Heart left ventricle (tissue), 16 donors: Measurements from ENCODE around the gene EBLN2. TPM values are rescaled to one million over a fixed set of nuclear protein-coding genes. Genes with fewer than 3 reads are reported as not detected.

ENCODE experiments used
- ATAC-seq, 4 donors: fragments of 200-7000 bp; cut with Tn5 transposase; one replicate each; pipeline ENCODE4 v1.9.1; 2020 to 2022; ENCODE audit warnings: moderate library complexity in 4 of 4, mild to moderate bottlenecking in 3 of 4, moderate number of reproducible peaks in 1 of 4
- DNase-seq, 5 donors: peaks; one replicate each; pipeline ENCODE4 v3.0.0-alpha.2; 2020
- H3K27ac ChIP-seq, 12 donors: fragments of 200-600 bp; sonication (generic) in 4 of 12; one replicate each; pipeline versions ENCODE4 v1.5.0 to v1.8.0; 2016 to 2022; ENCODE audit warnings: mild to moderate bottlenecking in 2 of 12
- H3K27me3 ChIP-seq, 9 donors: fragments of 200-600 bp; sonication (generic) in 2 of 9; one replicate each; pipeline versions ENCODE4 v1.5.1 to v1.8.0; 2016 to 2022; ENCODE audit warnings: mild to moderate bottlenecking in 3 of 9
- H3K36me3 ChIP-seq, 9 donors: fragments of 200-600 bp; sonication (generic) in 2 of 9; one replicate each; pipeline versions ENCODE4 v1.5.0 to v1.8.0; 2018 to 2022; ENCODE audit warnings: mild to moderate bottlenecking in 2 of 9
- H3K4me1 ChIP-seq, 12 donors: fragments of 200-600 bp; sonication (generic) in 4 of 12; one replicate each; pipeline versions ENCODE4 v1.5.0 to v1.8.0; 2016 to 2022; ENCODE audit warnings: mild to moderate bottlenecking in 3 of 12
- H3K4me3 ChIP-seq, 12 donors: fragments of 200-600 bp; sonication (generic) in 4 of 12; one replicate each; pipeline versions ENCODE4 v1.5.0 to v1.8.0; 2017 to 2022; ENCODE audit warnings: mild to moderate bottlenecking in 9 of 12, moderate library complexity in 4 of 12
- H3K9me3 ChIP-seq, 12 donors: fragments of 200-600 bp; sonication (generic) in 4 of 12; one replicate each; pipeline versions ENCODE4 v1.5.0 to v1.8.0; 2016 to 2022; ENCODE audit warnings: mild to moderate bottlenecking in 1 of 12
- POLR2A ChIP-seq, 2 donors: fragments of 450-650 bp; IDR thresholded peaks; one replicate each; pipeline ENCODE4 v1.6.1; 2017; ENCODE audit warnings: antibody characterized with exemption in 2 of 2, mild to moderate bottlenecking in 2 of 2, moderate library complexity in 2 of 2
- WGBS, 4 donors: extraction: QIAGEN DNeasy Blood & Tissue Kit in 2 of 4; methylation state at CpG; one replicate each; pipeline versions ENCODE4 v1.1.5 to v1.1.7; 2013 to 2018; 5-methylcytosine and 5-hydroxymethylcytosine counted together
- intact Hi-C, 10 donors: fragments of 100-400 bp; cut with DNase I; formaldehyde crosslinking; loops; one replicate each; pipeline versions ENCODE4 v1.11.1 to v1.14.2; 2022
- polyA plus RNA-seq, 2 donors: library from polyadenylated mRNA; stranded (reverse); fragments of 200-250 nt; gene quantifications; one replicate each; pipeline ENCODE4 v1.2.3, GENCODE V29; 2013
- total RNA-seq, 9 donors: library from RNA; depleted of rRNA in 2 of 9; stranded (reverse); fragments of >200 nt in 2 of 9; fragmentation: NEBNext Ultra II Directional in 3 of 9; extraction: Animal tissue kit (Norgen Biotek cat#: 25700) in 3 of 9; gene quantifications; one replicate each; pipeline versions ENCODE4 v1.1.0 to v1.2.4, GENCODE V29; 2016 to 2023
- TF ChIP-seq, protein P1 (sequence below), 12 donors: fragments of 200-600 bp; sonication (generic) in 4 of 12; IDR thresholded peaks; one replicate each; pipeline versions ENCODE4 v1.5.0 to v1.8.0; 2018 to 2022; ENCODE audit warnings: antibody characterized with exemption in 12 of 12, mild to moderate bottlenecking in 5 of 12
- donor health status: ischemic (EF 13 %, LVEDD 7.1; RV severe dilation, severe dysfunction).
- donor health status: healthy with polysubstance abuse.
- donor health status: DM: no; HTN: yes; CAD: no.
- donor health status: DM: no; HTN: no; CAD: no.
- donor health status: ischemic (EF 25% LVEDD 6.9; RV normal size, moderate dysfunction).
- donor health status: ischemic (EF 25% LVEDD 5.7; RV mildly dilated, moderate dysfunction).
- donor health status: healthy.
- donor health status: DM: yes; HTN: yes; CAD: no.
- donor health status: ischemic (EF 35%, LVEDD 5.7; RV mildly dilated, moderate dysfunction).
- donor health status: nonischemic (EF 11% LVEDD 7.7; RV severe dilation, severe dysfunction).
- donor health status: DM: yes; HTN: yes; CAD: no.
- donor health status: PGD.
- donor health status: ischemic (EF 29% LVEDD 5.4; RV normal size, mild dysfunction).
- donor health status: nonischemic (EF 23%, LVEDD 6.1; RV moderate dilation, normal function).

Gene EBLN2
- total and polyA plus RNA-seq, 11 donors, result 0.24 to 2.5 (median 1.1) TPM

DNA sequence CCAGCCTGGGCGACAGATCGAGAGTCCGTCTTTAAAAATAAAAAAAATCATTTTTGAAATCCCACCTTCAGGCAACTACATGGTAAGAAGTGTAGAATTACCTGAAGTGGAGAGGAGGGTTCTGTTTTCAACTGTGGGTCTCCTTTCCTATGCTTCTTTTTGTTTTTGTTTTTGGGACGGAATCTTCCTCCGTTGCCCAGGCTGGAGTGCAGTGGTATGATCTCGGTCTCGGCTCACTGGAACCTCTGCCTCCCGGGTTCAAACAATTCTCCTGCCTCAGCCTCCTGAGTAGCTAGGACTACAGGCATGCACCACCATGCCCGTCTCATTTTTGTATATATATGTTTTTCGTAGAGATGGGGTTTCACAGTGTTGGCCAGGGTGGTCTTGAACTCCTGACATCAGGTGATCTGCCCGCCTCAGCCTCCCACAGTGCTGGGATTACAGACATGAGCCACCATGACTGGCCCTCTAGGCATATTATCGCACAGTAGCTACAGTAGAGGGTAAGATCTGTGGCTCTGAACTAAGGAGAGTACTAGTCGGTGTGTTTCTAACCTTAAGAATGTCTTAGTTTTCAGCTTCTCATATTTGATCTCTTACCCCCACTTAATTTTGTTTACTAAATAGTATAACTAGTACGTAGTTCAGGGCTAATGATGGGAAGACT is 8.5 kb downstream of the EBLN2 start:
- peaks cover 0 to 16% (median 9%) of the 10 kb centered on the region in 12 donors for H3K4me1 ChIP-seq
- no peaks in the 10 kb centered on the region for H3K9me3 ChIP-seq
- no peak overlapping the region for H3K4me3 ChIP-seq
- H3K27ac ChIP-seq, result peak overlapping the region in 2 of 12 donors; percentile 33 to 61
- H3K27me3 ChIP-seq, result no peaks in the 10 kb centered on the region
- ATAC-seq (peak in 3 of 4 donors; percentile 9 to 21 (median 20)), DNase-seq (no peak)
- 88 to 91% (median 88%) methylated on average over 14 of the region's 14 CpGs for WGBS, 4 donors
- TF ChIP-seq POLR2A (IDR thresholded peaks at IDR 0.05), result no peak
- TF ChIP-seq, protein P1, sequence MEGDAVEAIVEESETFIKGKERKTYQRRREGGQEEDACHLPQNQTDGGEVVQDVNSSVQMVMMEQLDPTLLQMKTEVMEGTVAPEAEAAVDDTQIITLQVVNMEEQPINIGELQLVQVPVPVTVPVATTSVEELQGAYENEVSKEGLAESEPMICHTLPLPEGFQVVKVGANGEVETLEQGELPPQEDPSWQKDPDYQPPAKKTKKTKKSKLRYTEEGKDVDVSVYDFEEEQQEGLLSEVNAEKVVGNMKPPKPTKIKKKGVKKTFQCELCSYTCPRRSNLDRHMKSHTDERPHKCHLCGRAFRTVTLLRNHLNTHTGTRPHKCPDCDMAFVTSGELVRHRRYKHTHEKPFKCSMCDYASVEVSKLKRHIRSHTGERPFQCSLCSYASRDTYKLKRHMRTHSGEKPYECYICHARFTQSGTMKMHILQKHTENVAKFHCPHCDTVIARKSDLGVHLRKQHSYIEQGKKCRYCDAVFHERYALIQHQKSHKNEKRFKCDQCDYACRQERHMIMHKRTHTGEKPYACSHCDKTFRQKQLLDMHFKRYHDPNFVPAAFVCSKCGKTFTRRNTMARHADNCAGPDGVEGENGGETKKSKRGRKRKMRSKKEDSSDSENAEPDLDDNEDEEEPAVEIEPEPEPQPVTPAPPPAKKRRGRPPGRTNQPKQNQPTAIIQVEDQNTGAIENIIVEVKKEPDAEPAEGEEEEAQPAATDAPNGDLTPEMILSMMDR (IDR thresholded peaks at IDR 0.05), result no peak
- peaks cover 0 to 34% (median 23%) of the 10 kb centered on the region in 9 donors for H3K36me3 ChIP-seq
- intact Hi-C loops, result loop anchor here in 2 of 10 donors (5.0 to 10.0 kb wide), 2 partner anchors 215 to 223 kb away; partner anchors contain the start of gene SHQ1 (in 1 of the 2)

DNA sequence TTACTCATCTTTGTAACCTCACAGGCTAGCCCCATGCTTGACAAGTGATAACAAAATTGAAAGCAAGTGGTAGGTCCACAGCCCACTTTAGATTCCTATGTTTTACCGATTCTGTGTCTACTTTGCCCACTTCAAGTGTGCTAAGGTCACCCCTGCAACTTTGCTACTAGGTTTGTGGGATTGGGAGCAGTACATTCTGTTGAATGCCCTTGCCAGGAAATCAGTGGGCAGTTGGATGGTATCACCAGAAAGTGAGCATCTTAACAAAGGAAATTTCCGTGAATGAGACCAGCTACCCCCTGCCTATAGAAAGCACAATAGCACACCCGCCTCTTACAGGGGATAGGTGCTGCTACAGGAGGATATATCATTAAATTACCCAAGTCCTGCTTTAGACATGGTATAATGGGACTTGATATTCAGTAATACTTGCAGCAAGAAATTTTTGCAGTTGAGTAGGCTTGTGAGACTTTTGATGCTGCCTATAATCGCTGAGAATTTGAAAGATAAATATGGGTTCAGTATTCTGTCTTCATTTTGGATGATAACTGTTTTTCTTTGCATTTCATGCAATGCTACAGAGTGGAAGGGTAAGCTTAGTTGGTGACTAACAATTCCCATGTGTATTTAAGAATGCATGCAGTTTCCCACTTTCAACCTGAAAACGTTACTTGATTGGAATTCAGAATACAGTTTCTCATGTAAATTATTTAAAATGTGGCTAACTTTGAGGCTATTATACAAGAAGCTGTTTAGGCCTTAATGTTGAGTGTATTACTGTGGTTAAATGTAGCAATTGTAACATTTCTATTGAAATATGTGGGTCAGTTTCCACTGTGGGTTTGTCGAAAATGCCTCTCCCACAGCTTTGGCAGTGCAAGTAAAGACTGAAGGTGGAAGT is 9.5 kb downstream of the EBLN2 start:
- TF ChIP-seq, protein P1 (IDR thresholded peaks at IDR 0.05), result no peak
- TF ChIP-seq POLR2A (IDR thresholded peaks at IDR 0.05), result no peak
- intact Hi-C loops, result loop anchor here in 2 of 10 donors (5.0 to 10.0 kb wide), 2 partner anchors 216 to 224 kb away; partner anchors contain the start of gene SHQ1 (in 1 of the 2)
- 48 to 62% (median 57%) methylated on average over 6 of the region's 6 CpGs for WGBS, 4 donors
- ATAC-seq, result peak in 1 of 4 donors; percentile 5
- Histone ChIP-seq H3K4me3 (no peak overlapping the region), H3K27me3 (no peaks in the 10 kb centered on the region), H3K27ac (no peak overlapping the region), H3K4me1 (peaks cover 0 to 16% (median 9%) of the 10 kb centered on the region in 12 donors), H3K9me3 (no peaks in the 10 kb centered on the region), H3K36me3 (peaks cover 0 to 24% (median 13%) of the 10 kb centered on the region in 9 donors)
- no peak for DNase-seq

DNA sequence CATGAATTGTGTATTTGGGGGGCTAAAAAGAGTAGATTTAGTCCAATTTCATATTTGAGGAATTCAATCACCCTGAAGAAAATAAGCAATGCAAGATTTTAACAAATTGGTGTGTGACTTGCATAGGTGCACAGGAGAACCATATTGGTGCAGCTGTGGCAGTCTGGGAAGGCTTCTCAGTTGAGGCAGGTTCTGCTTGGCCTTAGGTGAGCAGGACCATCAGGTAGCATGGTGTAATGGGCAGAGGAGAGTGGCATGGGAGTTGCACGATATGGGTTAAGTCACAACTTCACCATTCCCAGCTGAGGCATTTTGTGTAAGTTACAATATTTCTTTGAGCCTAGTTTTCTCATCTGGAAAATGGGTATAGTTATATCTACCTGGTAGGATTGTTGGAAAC is 10.5 kb downstream of the EBLN2 start:
- WGBS, 4 donors, result 89 to 94% (median 91%) methylated on average over 1 of the region's 1 CpG
- TF ChIP-seq, protein P1 (IDR thresholded peaks at IDR 0.05), result no peak
- TF ChIP-seq POLR2A (IDR thresholded peaks at IDR 0.05), result no peak
- ATAC-seq, result no peak
- H3K4me1 ChIP-seq, result peaks cover 0 to 16% (median 9%) of the 10 kb centered on the region in 12 donors
- no peak overlapping the region for H3K27ac ChIP-seq
- peaks cover 0 to 13% (median 3%) of the 10 kb centered on the region in 9 donors for H3K36me3 ChIP-seq
- DNase-seq, result no peak
- intact Hi-C loops, result loop anchor here in 2 of 10 donors (5.0 to 10.0 kb wide), 2 partner anchors 217 to 225 kb away; partner anchors contain the start of gene SHQ1 (in 1 of the 2)
- H3K9me3 ChIP-seq, result no peaks in the 10 kb centered on the region
- H3K27me3 ChIP-seq, result no peaks in the 10 kb centered on the region
- H3K4me3 ChIP-seq, result no peak overlapping the region
